ENCODE data around the gene SH3BGRL2.

SH3BGRL2 gene

GRCh38 chr6:79684876-79685275 lies 53.7 kb downstream of the SH3BGRL2 start:
- Histone ChIP-seq H3K36me3 (ENCODE audit: control insufficient read depth, insufficient read depth, low read length) (no peaks in the 10 kb centered on the region), H3K27me3 (ENCODE audit: control insufficient read depth, insufficient read depth, low read length) (no peaks in the 10 kb centered on the region), H3K4me3 (ENCODE audit: low read depth, low read length) (peak overlapping the region; percentile 39), H3K9ac (no peak overlapping the region), H3K27ac (peak overlapping the region; percentile 53), H3K4me1 (peaks cover 44% of the 10 kb centered on the region), H2AFZ (no peak overlapping the region), H3K9me3 (ENCODE audit: control insufficient read depth, low read length) (no peaks in the 10 kb centered on the region), H3K4me2 (ENCODE audit: low read length) (peak overlapping the region; percentile 62), H3K79me2 (peaks cover 18% of the 10 kb centered on the region)
- TF ChIP-seq, protein P1, sequence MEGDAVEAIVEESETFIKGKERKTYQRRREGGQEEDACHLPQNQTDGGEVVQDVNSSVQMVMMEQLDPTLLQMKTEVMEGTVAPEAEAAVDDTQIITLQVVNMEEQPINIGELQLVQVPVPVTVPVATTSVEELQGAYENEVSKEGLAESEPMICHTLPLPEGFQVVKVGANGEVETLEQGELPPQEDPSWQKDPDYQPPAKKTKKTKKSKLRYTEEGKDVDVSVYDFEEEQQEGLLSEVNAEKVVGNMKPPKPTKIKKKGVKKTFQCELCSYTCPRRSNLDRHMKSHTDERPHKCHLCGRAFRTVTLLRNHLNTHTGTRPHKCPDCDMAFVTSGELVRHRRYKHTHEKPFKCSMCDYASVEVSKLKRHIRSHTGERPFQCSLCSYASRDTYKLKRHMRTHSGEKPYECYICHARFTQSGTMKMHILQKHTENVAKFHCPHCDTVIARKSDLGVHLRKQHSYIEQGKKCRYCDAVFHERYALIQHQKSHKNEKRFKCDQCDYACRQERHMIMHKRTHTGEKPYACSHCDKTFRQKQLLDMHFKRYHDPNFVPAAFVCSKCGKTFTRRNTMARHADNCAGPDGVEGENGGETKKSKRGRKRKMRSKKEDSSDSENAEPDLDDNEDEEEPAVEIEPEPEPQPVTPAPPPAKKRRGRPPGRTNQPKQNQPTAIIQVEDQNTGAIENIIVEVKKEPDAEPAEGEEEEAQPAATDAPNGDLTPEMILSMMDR (IDR thresholded peaks at IDR 0.05): no peak

GRCh38 chr6:79686707-79687309 lies 55.7 kb downstream of the SH3BGRL2 start:
- H3K27ac ChIP-seq: peak overlapping the region; percentile 33
- H3K4me1 ChIP-seq: peaks cover 50% of the 10 kb centered on the region
- no peak overlapping the region for H3K9ac ChIP-seq
- peaks cover 18% of the 10 kb centered on the region for H3K79me2 ChIP-seq
- no peak overlapping the region for H3K4me3 ChIP-seq (ENCODE audit: low read depth, low read length)
- no peaks in the 10 kb centered on the region for H3K27me3 ChIP-seq (ENCODE audit: control insufficient read depth, insufficient read depth, low read length)
- H3K36me3 ChIP-seq (ENCODE audit: control insufficient read depth, insufficient read depth, low read length): no peaks in the 10 kb centered on the region
- no peak overlapping the region for H3K4me2 ChIP-seq (ENCODE audit: low read length)
- TF ChIP-seq, protein P1 (IDR thresholded peaks at IDR 0.05): no peak
- H3K9me3 ChIP-seq (ENCODE audit: control insufficient read depth, low read length): no peaks in the 10 kb centered on the region
- H2AFZ ChIP-seq: peak overlapping the region; percentile 26

DNA sequence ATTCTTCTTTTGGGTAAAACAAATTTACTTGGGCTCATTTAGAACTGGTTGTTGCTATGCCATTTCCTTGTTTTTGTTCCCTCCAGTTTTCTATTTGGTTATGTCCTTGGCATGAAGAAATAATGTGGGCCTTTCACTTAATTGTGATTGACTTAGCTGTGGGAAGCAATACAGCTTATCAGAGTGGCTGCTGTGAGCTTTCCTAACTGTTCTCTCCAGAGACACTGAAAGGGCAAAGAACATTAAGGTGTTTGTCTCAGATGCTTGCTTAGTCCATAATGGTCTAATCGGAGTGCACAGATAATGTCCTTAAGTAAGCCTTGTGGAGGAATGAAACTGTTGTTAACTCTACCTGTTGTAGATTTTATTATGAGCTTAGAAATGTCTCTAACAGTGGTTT lies 56.6 kb downstream of the SH3BGRL2 start:
- H3K4me1 ChIP-seq: peaks cover 50% of the 10 kb centered on the region
- no peak overlapping the region for H3K4me3 ChIP-seq (ENCODE audit: low read depth, low read length)
- no peaks in the 10 kb centered on the region for H3K9me3 ChIP-seq (ENCODE audit: control insufficient read depth, low read length)
- no peak overlapping the region for H2AFZ ChIP-seq
- H3K9ac ChIP-seq: no peak overlapping the region
- H3K4me2 ChIP-seq (ENCODE audit: low read length): peak overlapping the region; percentile 16
- TF ChIP-seq, protein P1 (IDR thresholded peaks at IDR 0.05): no peak
- peak overlapping the region; percentile 33 for H3K27ac ChIP-seq
- no peaks in the 10 kb centered on the region for H3K36me3 ChIP-seq (ENCODE audit: control insufficient read depth, insufficient read depth, low read length)
- peaks cover 13% of the 10 kb centered on the region for H3K79me2 ChIP-seq
- no peaks in the 10 kb centered on the region for H3K27me3 ChIP-seq (ENCODE audit: control insufficient read depth, insufficient read depth, low read length)

GRCh38 chr6:79694156-79694555 lies 63.0 kb downstream of the SH3BGRL2 start:
- no peak overlapping the region for H2AFZ ChIP-seq
- no peak overlapping the region for H3K27ac ChIP-seq
- H3K9me3 ChIP-seq (ENCODE audit: control insufficient read depth, low read length): no peaks in the 10 kb centered on the region
- no peaks in the 10 kb centered on the region for H3K36me3 ChIP-seq (ENCODE audit: control insufficient read depth, insufficient read depth, low read length)
- H3K4me2 ChIP-seq (ENCODE audit: low read length): no peak overlapping the region
- H3K4me1 ChIP-seq: peaks cover 12% of the 10 kb centered on the region
- no peak overlapping the region for H3K9ac ChIP-seq
- peaks cover 15% of the 10 kb centered on the region for H3K79me2 ChIP-seq
- H3K4me3 ChIP-seq (ENCODE audit: low read depth, low read length): no peak overlapping the region
- TF ChIP-seq, protein P1 (IDR thresholded peaks at IDR 0.05): no peak
- H3K27me3 ChIP-seq (ENCODE audit: control insufficient read depth, insufficient read depth, low read length): no peaks in the 10 kb centered on the region
